Measurements from ENCODE around the gene ZGPAT. TPM values are rescaled to one million over a fixed set of nuclear protein-coding genes. Genes with fewer than 3 reads are reported as not detected.

ZGPAT gene
- total and polyA plus RNA-seq, 2 of the 13 experiments (the other 11 are each of a cell fraction or from before 2014, with no cell fraction given), result 23.0 to 41.9 TPM

- in situ Hi-C loops (cut with HindIII; ENCODE audit: extremely low pct_ligation_motif_present, low pct_unique_long_range_greater_than_20kb) (no loop called here), intact Hi-C loops (cut with micrococcal nuclease; ENCODE audit: unreplicated experiment) (no loop called here)
- ChIA-PET POLR2A (no interaction called here), CTCF (ENCODE audit: low intra/inter-chr PET ratio, low total read pairs) (no interaction called here)
- H2AFZ ChIP-seq (ENCODE audit: low read length), result no peak overlapping the region
- 93% methylated on average over 15 of the region's 15 CpGs for WGBS (ENCODE audit: low lambda C conversion rate)
- peak; percentile 23 for FAIRE-seq
- H3K27me3 ChIP-seq (ENCODE audit: control insufficient read depth in 1 of 2, insufficient read depth in 2 of 2, low read length in 2 of 2), result no peaks in the 10 kb centered on the region
- H3K9ac ChIP-seq (ENCODE audit: insufficient read depth, low read depth, low read length), result no peak overlapping the region
- no TSS peak for BruUV-seq (replicated peaks)
- no peaks in the 10 kb centered on the region for H4K20me1 ChIP-seq (ENCODE audit: insufficient read depth, low read length)
- H3K4me2 ChIP-seq (ENCODE audit: low read depth, low read length), result no peak overlapping the region
- no peak overlapping the region for H3K27ac ChIP-seq (ENCODE audit: extremely low read length, insufficient read depth, low read length)
- TF ChIP-seq ZNF670 (CRISPR knock-in tag; IDR thresholded peaks at IDR 0.05; ENCODE audit: borderline replicate concordance), result 0 out of 2 replicates have a peak, but pooled peaks have one; percentile 42
- no peak for TF ChIP-seq FOXJ3 (CRISPR knock-in tag; IDR thresholded peaks at IDR 0.05; ENCODE audit: borderline replicate concordance)
- TF ChIP-seq ZBTB33 (CRISPR knock-in tag; IDR thresholded peaks at IDR 0.05), result peak; percentile 44; the same call in 1 of the 2 replicates
- peaks cover 26% of the 10 kb centered on the region for H3K4me1 ChIP-seq (ENCODE audit: insufficient read depth, low read length)
- H3K9me3 ChIP-seq (ENCODE audit: low read length), result no peaks in the 10 kb centered on the region
- no peak overlapping the region for H3K4me3 ChIP-seq (replicated peaks in 1 of 3; ENCODE audit: insufficient read depth in 1 of 3, low read depth in 2 of 3, low read length in 3 of 3)
- no peaks in the 10 kb centered on the region for H3K36me3 ChIP-seq (replicated peaks in 1 of 2; ENCODE audit: control insufficient read depth in 1 of 2, insufficient read depth in 2 of 2, low read length in 2 of 2)
- DNase-seq (ENCODE audit: low spot score), result no peak
- ATAC-seq, result no peak
- no peaks in the 10 kb centered on the region for H3K79me2 ChIP-seq (ENCODE audit: insufficient read depth, low read length)
Measured at GRCh38 chr20:63774306-63774705, 66.5 kb downstream of the ZGPAT start.

GRCh38 chr20:63775096-63775978 is 67.5 kb downstream of the ZGPAT start:
- no peaks in the 10 kb centered on the region for H4K20me1 ChIP-seq (ENCODE audit: insufficient read depth, low read length)
- H3K9ac ChIP-seq (ENCODE audit: insufficient read depth, low read depth, low read length), result no peak overlapping the region
- H2AFZ ChIP-seq (ENCODE audit: low read length), result no peak overlapping the region
- in situ Hi-C loops (cut with HindIII; ENCODE audit: extremely low pct_ligation_motif_present, low pct_unique_long_range_greater_than_20kb) (no loop called here), intact Hi-C loops (cut with micrococcal nuclease; ENCODE audit: unreplicated experiment) (no loop called here)
- no peaks in the 10 kb centered on the region for H3K79me2 ChIP-seq (ENCODE audit: insufficient read depth, low read length)
- ChIA-PET POLR2A (interaction anchor here (0.6 kb wide), 1 partner anchor 237 kb away, joined by 3 read pairs; no protein-coding TSS in a partner anchor), CTCF (ENCODE audit: low intra/inter-chr PET ratio, low total read pairs) (interaction anchor here (1.6 kb wide), 1 partner anchor 11 kb away, joined by 4 read pairs; no protein-coding TSS in a partner anchor)
- 87% methylated on average over 67 of the region's 67 CpGs for WGBS (ENCODE audit: low lambda C conversion rate)
- no peaks in the 10 kb centered on the region for H3K27me3 ChIP-seq (ENCODE audit: control insufficient read depth in 1 of 2, insufficient read depth in 2 of 2, low read length in 2 of 2)
- H3K4me2 ChIP-seq (ENCODE audit: low read depth, low read length), result no peak overlapping the region
- no peaks in the 10 kb centered on the region for H3K9me3 ChIP-seq (ENCODE audit: low read length)
- ATAC-seq (peak; percentile 31), FAIRE-seq (no peak), DNase-seq (ENCODE audit: low spot score) (no peak)
- H3K4me3 ChIP-seq (replicated peaks in 1 of 3; ENCODE audit: insufficient read depth in 1 of 3, low read depth in 2 of 3, low read length in 3 of 3), result no peak overlapping the region
- H3K27ac ChIP-seq (ENCODE audit: extremely low read length, insufficient read depth, low read length), result no peak overlapping the region
- no TSS peak for BruUV-seq (replicated peaks)
- no peaks in the 10 kb centered on the region for H3K36me3 ChIP-seq (replicated peaks in 1 of 2; ENCODE audit: control insufficient read depth in 1 of 2, insufficient read depth in 2 of 2, low read length in 2 of 2)
- peaks cover 26% of the 10 kb centered on the region for H3K4me1 ChIP-seq (ENCODE audit: insufficient read depth, low read length)
- peak; percentile 16; the same call in 1 of the 2 replicates for TF ChIP-seq ZNF574 (CRISPR knock-in tag; IDR thresholded peaks at IDR 0.05)
- TF ChIP-seq USF2 (IDR thresholded peaks at IDR 0.05; ENCODE audit: low read depth, low read length), result no peak
- no peak for TF ChIP-seq USF2 (CRISPR knock-in tag; IDR thresholded peaks at IDR 0.05; ENCODE audit: borderline replicate concordance)
- no peak for TF ChIP-seq AKAP8 (CRISPR knock-in tag; IDR thresholded peaks at IDR 0.05)
- TF ChIP-seq ZNF572 (CRISPR knock-in tag; IDR thresholded peaks at IDR 0.05), result 0 out of 2 replicates have a peak, but pooled peaks have one; percentile 10
- 0 out of 2 replicates have a peak, but pooled peaks have one; percentile 21 for TF ChIP-seq ETV6 (CRISPR knock-in tag; conservative IDR thresholded peaks at IDR 0.05)
